Stimulated activated CD4-positive, alpha-beta T cell treated with anti-CD3 and anti-CD28 coated beads, Interleukin-12 subunit alpha, Interleukin-12 subunit beta, amount 100 ng/mL, for 24 hours (primary cell): ENCODE results near the gene TADA1.

ENCODE experiments used
- DNase-seq, 2 experiments: peaks; one replicate each; pipeline ENCODE4 v3.0.0-alpha.2; 2020; ENCODE audit warnings: low read depth in 2 of 2

The TADA1 gene, protein sequence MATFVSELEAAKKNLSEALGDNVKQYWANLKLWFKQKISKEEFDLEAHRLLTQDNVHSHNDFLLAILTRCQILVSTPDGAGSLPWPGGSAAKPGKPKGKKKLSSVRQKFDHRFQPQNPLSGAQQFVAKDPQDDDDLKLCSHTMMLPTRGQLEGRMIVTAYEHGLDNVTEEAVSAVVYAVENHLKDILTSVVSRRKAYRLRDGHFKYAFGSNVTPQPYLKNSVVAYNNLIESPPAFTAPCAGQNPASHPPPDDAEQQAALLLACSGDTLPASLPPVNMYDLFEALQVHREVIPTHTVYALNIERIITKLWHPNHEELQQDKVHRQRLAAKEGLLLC

DNA sequence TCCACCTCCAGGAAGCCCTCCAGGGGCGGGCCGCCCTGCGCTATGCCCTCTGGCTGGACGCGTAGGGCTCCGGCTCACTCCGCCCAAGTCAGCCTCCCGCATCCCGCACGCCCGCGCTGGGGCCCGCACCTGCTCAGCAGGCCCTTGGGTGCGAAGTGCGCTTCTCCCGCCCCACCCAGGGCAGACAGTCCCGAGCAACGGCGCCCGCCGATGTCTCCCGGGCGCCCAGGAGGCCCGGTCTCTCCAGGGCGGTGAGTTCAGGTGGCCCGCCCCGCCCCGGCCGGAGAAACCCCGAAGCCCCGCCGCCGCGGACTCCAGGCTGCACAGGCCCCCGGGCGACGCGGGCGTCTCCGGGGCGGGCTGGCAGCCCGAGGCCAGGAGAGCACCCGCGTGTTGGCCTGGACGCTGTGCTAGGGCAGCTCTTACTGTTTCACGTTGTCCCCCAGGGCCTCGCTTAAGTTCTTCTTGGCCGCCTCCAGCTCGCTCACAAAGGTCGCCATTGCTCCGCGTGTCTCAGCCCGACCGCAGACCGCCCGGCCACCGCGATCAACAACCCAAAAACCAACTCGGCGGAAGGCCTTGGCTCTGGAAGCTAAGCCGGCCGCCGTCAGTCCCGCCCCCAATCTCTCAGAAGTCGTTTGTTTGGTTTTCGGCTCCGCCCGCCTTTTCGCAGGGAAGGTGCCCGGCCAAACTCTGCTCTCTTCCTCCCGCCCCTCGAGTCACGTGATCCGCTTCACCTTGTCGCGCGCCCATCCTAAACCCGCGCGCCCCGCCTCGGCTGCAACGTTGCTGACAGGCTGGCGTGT is at the start of gene TADA1:
Gene TADA1, minus strand, starts transcription at position 531 of the 806 bp plus-strand sequence. Its CDS starts 31 bp downstream, at position 500.
- DNase-seq = peak; percentile 97 to 99

DNA sequence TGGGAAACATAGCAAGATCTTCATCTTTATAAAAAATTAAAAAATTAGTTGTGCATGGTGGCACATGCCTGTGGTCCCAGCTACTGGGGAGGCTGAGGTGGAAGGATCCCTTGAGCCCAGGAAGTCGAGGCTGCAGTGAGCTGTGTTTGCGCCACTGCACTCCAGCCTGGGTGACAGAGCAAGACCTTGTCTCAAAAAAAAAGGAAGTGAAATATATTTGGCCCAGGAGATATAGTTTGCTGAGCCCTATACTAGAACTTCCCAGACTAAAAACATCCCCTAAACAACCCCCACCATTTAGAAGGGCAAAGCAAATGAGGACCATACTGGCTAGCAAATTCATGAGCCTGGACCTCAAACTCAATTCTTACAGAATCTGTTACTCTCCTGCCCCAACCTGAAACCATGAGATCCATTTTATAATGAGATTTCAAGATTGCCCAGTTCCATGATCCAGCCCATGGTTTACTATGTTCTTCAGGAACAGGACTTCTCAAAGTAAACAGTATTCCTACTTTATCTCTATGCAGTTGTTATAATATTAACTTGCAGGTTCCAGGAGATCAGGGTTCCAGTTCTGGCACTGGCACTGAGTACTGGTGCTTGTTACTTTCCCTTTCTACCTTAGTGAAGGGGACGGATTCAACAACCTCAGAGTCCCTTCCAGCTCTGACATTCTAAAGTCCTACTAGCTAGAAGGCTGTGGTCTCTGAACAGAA is 48.9 kb upstream of the TADA1 start:
- DNase-seq = no peak

DNA sequence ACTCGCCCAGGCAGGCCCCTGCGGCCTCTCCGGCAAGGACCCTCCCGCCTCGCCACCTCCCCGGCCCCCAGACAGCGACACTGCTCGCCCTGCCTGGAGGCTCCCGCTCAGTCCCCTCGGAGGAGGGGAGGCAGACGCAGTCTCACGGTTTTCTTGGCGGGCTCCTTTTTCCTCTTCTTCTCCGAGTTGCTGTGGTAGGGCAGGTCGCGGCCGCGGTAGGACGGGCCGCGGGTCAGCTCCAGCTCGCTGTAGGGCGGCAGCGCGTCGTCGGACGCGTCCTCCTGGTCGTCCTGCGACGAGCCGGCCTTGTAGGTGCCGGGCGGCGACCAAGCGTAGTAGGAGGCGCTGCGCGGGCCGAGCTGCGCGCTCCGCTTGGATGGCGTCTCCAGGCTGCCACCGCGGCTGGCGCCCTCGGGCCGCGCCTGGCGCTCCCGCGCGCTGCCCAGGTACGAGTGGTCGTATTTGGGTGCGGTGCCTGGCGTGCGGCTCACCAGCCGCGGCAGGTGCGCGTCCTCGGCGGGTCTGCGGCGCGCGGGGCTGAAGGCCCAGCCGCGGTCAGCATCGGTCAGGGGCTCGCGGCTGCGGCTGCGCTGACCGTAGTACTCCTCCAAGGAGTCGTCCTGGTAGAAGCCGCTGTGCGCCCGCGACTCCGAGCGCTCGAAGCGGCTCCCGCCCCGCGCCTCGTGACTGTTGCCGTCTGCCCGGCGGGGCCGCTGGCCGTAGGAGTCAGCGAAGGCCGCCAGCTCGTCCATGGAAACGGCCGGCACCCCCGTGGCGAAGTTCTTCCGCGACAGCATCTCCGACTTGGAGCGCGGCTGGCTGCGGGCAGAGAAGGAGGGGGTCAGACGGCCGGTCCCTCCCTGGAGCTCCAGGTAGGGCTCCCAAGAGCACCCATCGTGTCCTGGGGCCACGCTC is 44.8 kb upstream of the TADA1 start:
- DNase-seq = no peak

DNA sequence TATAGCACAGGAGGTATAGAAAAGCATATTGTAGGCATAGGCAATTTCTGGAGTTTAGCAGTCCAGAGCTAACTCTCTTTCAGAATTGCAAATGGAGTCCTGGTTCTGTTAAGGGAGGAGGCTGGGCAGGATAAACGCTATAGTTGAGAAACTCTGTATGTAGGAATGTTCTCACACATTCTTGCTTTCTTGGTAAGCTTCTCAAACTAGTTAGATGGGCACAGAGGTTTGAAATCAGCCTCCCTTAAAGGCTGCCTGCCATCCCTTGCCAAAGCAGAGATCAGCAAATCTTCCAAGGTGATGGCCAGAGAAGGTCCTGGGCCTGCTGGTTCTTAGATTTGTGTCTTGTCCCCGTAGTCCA is 42.9 kb upstream of the TADA1 start:
- no peak for DNase-seq

DNA sequence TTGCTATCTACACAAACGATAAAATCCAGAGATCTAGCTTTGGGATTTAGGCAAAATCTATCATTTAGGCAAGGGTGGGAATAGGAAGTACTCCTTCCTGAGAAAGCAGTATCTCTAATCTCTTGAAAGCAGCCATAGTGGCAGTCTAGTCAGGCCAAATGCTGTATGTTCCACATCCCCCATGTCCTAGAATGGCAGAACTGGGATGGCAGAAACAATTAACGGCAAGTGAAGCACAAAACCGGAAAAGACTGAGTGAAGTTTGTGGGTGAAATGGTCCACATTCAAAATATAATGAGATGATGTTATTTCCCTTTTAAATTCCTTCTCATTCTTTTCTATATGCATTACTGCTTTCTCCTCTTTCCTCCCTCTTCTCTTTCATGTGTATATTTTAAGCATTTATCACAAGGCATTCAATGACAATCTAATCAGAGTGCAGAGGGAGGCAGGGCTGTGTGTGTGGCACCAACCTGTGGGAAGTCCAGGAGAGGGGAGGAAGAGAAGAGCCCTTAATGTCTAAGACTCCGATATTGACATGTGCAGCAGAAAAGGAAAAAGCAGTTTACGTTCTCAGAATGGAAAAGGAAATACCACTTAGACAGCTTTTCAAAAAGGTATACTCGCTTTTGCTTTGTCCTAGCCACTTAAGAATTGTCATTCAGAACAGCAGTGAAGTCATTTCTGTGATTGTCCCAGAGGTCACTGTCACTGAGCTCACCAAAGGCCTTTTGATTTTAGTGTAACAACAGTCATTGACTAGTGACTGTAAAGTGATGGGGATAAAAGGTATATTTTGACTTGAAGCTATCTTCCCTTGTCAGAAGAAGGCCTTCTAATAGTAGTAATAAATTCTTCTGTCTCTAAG is 42.3 kb upstream of the TADA1 start:
- DNase-seq = no peak

DNA sequence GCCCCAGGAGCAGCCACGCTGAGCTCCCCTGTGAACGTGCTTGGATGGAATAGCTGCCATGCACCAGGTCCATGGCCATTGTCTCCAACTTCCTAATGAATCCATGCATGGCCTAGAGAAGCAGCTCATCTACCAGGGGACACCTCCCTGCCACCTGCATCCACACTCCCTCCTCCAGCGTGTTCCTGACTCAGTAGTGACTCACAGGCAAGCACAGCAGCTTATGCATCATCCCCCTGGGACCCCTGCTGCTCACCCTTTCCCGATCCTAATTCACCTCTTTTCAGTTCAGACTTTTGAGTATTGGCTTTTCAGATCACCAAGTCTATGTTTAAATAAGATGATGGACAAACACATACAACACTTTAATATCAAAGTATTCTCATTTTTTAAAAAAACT is 39.9 kb upstream of the TADA1 start:
- no peak for DNase-seq

DNA sequence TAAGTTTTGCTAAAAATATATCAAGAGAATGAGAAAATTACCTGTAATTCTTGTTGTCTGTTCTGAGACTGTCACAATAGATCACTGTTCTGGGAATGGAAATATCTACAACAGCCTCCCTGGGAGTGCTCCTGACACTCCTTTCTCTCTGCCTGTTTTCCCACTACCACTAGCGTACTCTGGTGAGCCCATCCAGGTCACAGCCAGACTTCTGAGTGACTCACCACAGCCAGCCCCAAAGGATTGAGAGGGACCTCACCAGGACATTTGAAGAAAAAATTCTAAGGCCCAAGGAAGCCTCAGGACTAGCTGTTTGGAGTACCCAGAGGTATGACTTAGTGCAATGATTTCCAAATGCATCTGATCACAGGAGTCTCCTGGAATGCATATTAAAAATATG is 39.0 kb upstream of the TADA1 start:
- DNase-seq = no peak

DNA sequence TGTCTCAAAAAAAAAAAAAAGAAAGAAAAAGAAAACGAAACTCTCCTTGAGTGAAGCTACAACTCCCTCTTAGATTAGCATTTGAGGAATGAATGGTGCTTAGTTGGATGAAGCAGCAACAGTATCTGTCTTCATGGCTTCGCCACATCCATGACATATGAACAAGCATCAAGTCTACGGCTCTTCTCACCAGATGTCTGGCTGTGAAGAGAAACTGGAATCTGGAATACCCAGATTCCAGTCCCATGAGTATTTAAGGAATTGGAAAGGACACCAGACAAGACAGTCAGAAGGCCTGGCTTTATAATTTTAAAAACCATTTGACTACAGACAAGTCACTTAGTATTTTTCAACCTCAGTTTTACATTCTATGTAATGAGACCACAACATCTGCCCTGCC is 38.0 kb upstream of the TADA1 start:
- DNase-seq = no peak

DNA sequence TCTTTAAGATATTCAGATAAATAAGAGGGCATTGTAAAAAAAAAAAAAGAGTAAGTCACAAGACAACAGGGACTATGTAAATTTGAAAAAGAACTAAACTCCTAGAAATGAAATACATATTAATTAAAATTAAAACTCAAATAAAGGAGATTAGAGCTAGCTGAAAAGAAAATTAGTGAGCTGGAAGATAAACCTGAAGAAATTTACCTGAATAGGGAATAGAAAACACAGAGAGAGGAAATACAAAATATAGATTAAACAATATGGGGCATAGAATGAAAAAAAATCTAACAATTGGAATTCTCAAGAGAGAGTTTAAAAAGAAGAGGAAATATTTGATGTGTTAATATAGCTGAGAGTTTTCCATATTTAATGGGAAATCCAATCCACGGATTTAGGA is 35.6 kb upstream of the TADA1 start:
- no peak for DNase-seq

DNA sequence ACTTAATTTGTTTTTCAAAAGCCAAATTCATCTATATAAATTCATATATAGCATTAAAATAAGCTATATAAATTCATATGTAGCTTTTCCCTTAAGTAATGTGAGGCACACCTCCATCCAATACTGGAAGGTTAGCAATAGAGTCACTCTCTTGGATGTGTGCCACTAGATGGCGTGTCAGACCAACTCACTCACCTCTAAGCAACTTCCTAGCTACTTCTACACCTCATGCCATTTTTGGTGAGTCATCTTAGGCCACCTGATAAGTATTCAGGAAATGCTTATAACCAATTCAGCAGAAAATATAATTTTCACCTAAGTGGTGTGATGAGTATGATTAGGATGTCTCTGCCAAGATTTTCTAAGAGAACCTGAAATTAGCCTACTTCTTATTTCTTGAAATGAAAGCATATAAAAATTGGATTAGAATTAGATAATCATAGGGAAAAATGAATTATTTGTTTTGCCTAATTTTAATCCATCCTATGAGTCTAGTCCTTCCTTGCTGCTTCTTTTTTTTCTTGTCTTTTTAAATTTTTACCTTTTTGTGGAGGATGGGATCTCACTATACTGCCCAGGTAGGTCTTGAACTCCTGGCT is 34.4 kb upstream of the TADA1 start:
- DNase-seq = peak; percentile 51 to 59

DNA sequence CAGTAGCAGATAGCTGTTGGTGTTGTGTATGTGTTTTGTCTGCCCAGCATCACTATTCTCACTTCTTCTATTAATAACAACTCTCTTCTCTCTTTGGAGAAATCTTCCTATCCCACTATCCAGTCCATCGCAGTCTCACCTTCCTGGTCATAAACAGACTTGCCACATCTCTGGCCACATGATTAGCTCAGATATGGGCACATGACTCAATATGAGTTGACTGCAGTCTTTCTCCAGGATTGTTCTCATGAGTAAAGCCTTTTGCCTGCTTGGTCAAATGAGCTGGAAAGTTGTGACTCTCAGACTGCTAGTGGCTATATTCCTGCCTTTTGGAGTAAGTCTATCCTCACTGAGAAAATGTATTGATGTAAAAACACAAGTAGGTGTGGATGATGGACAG is 32.9 kb upstream of the TADA1 start:
- DNase-seq = no peak

DNA sequence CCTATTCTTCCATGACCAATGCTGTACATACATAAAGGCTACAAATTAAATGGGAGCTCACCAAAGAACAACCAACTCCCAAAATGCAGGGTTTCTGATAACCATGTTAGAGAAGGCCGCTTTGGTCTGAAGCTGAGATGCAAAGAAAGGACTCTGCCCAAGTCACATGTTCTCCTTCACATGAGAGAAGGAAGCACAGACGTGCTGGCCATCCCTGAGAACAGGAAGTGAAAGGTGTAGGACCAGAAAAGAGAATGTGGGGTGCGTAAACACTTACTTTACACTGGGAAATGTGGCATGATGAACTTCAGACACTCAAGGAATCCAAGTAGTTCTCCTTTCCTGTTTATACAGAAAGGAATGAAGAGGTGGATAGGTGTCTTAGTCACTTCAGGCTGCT is 31.7 kb upstream of the TADA1 start:
- no peak for DNase-seq

DNA sequence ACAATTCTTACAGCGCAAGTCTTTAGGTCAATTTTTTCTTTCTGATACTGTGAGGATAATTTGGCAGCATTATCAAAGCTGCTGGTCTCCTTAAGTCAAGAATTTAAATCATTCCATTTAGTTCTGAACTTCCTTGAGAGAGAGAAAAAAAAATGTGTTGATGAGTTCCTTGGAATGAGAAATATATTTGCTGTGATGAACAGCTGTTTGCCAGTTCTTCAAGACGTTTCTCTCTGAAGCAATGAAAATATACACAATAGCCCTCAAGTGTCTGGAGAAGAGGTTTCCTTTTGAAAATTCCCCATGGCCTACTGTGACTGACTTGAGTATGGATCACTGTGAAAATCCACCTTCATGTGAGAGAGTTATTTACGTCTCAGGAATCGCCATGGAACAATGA is 31.0 kb upstream of the TADA1 start:
- DNase-seq = no peak

DNA sequence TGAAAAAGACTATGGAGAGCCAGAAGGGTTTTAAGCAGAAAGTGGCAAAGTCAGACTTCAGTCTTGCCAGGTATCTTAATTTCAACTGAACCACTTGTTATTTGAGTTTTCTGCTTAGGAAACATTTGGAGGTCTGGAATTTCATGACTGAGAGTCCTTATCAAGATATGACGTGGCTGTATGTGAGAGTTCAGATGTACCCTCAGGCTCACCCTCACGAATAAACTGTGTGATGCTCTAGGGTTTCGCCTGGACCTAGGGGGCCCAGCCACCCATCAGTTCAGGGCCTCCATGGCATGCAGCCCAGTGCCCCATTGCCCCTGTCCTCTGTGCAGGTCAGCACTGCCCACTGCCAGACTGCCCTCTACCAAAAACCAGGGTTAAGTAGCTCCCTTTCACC is 30.6 kb upstream of the TADA1 start:
- DNase-seq = no peak

DNA sequence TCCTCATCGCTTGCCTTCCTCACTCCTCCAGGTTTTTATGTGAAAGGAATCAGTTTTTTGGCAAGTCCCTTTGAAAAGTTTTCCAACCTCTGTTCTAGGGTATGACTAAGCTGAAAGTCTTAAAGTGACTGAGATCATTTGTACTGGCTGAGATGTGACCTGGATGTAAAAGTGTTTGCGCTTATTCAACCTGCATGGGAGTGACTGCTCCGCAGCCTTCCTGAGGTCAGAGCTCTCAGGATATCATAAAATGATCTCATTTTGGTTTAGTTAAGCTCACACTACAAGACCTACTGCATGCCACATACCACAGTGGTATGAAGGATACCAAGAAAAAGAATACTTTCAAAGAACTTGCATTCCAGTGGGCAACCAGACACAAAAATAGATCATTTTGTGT is 29.8 kb upstream of the TADA1 start:
- DNase-seq = no peak

DNA sequence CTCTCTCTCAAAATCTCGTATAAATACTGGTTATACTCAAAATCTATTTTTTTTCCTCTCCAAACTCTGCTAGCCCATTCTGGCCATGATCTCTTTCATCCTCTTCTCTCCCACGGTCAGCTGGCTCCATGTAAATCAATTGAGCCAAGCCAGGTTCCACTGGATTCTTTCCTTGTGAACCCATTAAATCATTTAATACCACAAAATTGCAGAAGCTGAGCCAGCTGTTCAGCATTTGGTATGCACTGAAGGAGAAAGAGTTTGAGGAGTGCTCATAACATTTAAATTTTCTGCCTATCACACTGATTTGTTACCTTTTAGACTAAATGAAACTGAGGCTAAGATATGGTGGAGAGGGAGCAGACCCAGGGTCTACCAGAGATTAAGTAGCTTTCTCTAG is 29.1 kb upstream of the TADA1 start:
- no peak for DNase-seq

DNA sequence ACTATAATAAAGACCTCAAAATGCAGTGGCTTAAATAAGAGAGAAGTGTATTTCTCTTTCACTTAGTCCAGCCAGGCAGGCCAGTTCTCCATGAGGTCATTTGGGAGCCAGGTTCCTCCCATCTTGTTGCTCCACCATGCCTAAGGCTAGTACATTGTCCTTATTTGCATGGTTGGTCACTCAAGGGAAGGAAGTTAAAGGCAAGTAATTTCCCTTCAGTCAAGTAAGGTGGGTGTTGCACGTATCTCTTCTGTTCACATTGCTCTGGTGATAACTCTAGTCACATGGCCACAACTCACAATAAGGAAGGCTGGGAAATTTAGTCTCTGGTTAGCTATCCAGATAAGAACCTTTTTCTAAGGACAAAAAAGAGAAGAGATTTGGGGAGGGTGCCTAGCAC is 27.2 kb upstream of the TADA1 start:
- DNase-seq = no peak

DNA sequence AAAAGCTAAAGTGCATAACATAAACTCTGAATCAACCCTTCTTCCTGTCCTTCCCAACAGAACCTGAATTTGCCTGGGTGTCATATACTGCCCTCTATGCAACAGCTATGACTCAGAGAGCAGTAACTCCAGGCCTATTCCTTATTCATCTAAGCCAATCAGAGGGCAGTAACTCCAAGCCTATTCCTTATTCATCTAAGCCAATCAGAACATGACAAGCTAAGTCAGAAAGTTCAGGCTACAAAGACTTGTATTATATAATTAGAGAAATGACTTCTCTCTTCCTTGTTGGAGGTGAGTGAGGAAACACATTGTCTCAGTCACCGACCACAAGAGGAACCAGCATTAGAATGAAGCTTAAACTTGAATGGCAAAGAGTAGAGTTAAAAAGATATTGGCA is 26.2 kb upstream of the TADA1 start:
- no peak for DNase-seq

DNA sequence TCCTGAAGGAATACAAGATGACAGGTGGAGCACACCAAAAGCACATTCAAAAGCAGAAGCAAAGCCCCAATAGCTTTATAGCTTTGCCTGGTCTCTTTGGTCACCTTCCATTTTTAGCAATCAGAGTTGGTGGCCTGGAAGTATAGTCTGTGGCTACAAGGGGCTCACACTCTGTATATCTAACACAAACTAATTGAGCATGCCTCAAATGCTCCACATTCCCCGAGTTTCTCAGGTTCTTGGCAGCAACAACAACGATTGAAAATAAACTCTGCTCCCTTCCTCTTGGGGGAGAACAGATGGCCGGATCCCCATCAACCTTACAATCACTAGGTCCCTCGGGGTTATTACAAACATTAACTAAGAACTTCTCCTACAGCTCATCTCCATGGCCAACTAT is 24.9 kb upstream of the TADA1 start:
- DNase-seq = no peak

DNA sequence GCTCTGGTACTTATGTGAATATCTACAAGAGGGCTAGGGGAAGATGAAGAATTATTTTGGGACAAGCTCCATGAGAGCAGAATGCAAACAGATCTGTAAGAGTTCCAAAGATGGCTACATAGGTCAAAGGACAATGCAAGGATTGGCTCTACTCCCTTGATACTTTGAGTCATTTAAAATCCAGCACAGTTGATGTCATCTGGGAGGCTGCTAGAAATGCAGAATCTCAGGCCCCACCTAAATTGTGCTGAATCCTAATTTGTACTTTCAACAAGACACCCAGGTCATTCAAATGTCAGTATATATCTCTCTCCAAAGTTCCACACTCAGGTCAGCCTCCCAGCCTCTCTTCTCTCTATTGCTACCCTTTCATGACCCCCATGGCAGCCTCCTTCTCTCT is 23.7 kb upstream of the TADA1 start:
- DNase-seq = no peak
